ENCODE results near the gene KIF4A. TPM values are rescaled to one million over a fixed set of nuclear protein-coding genes. Genes with fewer than 3 reads are reported as not detected.
A peak's percentile ranks its signal among the peaks of the same experiment; 100 is the strongest.

The KIF4A gene
- total and polyA plus RNA-seq, 10 of the 15 experiments (the other 5 are each of a cell fraction or from before 2014, with no cell fraction given), result 10.8 to 28.8 (median 22.5) TPM

DNA sequence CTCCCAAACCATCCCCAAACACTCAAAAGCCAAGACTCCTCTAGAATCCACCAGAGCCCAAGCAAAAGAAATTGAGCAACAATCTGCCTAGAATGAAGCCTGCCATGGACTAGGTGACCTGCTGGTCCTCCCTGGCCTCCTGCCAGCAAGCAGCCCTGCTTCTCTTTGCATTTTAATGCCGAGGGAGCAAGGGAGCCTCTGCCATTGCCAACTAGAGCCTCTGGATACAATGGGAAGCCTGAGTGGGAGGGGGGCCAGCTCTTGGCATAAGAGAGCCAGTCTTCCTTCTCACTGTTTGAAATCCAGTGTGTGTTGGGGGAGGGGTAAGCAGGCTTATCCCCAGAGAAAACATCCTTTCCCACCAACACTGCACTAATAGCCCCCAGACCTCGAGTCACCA, 131.7 kb downstream of the KIF4A start (continued):
- TF ChIP-seq, protein P1, sequence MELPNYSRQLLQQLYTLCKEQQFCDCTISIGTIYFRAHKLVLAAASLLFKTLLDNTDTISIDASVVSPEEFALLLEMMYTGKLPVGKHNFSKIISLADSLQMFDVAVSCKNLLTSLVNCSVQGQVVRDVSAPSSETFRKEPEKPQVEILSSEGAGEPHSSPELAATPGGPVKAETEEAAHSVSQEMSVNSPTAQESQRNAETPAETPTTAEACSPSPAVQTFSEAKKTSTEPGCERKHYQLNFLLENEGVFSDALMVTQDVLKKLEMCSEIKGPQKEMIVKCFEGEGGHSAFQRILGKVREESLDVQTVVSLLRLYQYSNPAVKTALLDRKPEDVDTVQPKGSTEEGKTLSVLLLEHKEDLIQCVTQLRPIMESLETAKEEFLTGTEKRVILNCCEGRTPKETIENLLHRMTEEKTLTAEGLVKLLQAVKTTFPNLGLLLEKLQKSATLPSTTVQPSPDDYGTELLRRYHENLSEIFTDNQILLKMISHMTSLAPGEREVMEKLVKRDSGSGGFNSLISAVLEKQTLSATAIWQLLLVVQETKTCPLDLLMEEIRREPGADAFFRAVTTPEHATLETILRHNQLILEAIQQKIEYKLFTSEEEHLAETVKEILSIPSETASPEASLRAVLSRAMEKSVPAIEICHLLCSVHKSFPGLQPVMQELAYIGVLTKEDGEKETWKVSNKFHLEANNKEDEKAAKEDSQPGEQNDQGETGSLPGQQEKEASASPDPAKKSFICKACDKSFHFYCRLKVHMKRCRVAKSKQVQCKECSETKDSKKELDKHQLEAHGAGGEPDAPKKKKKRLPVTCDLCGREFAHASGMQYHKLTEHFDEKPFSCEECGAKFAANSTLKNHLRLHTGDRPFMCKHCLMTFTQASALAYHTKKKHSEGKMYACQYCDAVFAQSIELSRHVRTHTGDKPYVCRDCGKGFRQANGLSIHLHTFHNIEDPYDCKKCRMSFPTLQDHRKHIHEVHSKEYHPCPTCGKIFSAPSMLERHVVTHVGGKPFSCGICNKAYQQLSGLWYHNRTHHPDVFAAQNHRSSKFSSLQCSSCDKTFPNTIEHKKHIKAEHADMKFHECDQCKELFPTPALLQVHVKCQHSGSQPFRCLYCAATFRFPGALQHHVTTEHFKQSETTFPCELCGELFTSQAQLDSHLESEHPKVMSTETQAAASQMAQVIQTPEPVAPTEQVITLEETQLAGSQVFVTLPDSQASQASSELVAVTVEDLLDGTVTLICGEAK (IDR thresholded peaks at IDR 0.05; ENCODE audit: borderline replicate concordance), result no peak
- TF ChIP-seq SMAD1 (IDR thresholded peaks at IDR 0.05; ENCODE audit: low read depth, partially characterized antibody), result no peak

- H3K4me3 ChIP-seq, result no peak within 1 kb of the TSS
- in situ Hi-C loops (cut with MboI), result no loop called here
- no peak within 1 kb of the TSS for H3K27ac ChIP-seq (ENCODE audit: control insufficient read depth, insufficient read depth)
- WGBS (ENCODE audit: insufficient coverage, insufficient replicate concordance, low lambda C conversion rate, missing lambda C conversion rate), result 34% methylated on average over 11 of the region's 11 CpGs
- H3K9me3 ChIP-seq (replicated peaks; ENCODE audit: control insufficient read depth, insufficient read depth, low read length), result no peaks in the 10 kb centered on the region
- H3K27me3 ChIP-seq (replicated peaks in 1 of 2; ENCODE audit: control insufficient read depth in 2 of 2, insufficient read depth in 2 of 2, low read length in 1 of 2), result no peaks in the 10 kb centered on the region
- no peak within 1 kb of the TSS for H2AFZ ChIP-seq (ENCODE audit: control insufficient read depth, low read depth, low read length)
- H3K4me1 ChIP-seq (ENCODE audit: control insufficient read depth, insufficient read depth, low read length), result no peaks in the 10 kb centered on the region
- SMC1A ChIA-PET (ENCODE audit: uncharacterized antibody, unreplicated experiment), result interaction anchor here (1.1 kb wide), 1 partner anchor 13 kb away, joined by 3 read pairs; no protein-coding TSS in a partner anchor
- H3K9ac ChIP-seq (ENCODE audit: control insufficient read depth, insufficient read depth, low read length), result no peak within 1 kb of the TSS
- H3K79me2 ChIP-seq (ENCODE audit: control insufficient read depth, insufficient read depth, low read length), result no peaks in the 10 kb centered on the region
- no peaks in the 10 kb centered on the region for H4K20me1 ChIP-seq (ENCODE audit: control insufficient read depth, insufficient read depth)
- no peaks in the 10 kb centered on the region; a peak in 2 of 4 replicates for H3K36me3 ChIP-seq (ENCODE audit: control insufficient read depth in 2 of 2, insufficient read depth in 2 of 2, low read length in 1 of 2)
- intact Hi-C loops (cut with micrococcal nuclease; ENCODE audit: unreplicated experiment), result no loop called here
- RAD21 ChIA-PET (ENCODE audit: unreplicated experiment), result interaction anchor here (1.4 kb wide), 1 partner anchor 10 kb away, joined by 4 read pairs; no protein-coding TSS in a partner anchor
- POLR2A ChIA-PET, result no interaction called here
- H3K4me2 ChIP-seq (ENCODE audit: control insufficient read depth, insufficient read depth), result no peak within 1 kb of the TSS
- no peak for FAIRE-seq
- peak; percentile 70 for ATAC-seq
- TF ChIP-seq, protein P2, sequence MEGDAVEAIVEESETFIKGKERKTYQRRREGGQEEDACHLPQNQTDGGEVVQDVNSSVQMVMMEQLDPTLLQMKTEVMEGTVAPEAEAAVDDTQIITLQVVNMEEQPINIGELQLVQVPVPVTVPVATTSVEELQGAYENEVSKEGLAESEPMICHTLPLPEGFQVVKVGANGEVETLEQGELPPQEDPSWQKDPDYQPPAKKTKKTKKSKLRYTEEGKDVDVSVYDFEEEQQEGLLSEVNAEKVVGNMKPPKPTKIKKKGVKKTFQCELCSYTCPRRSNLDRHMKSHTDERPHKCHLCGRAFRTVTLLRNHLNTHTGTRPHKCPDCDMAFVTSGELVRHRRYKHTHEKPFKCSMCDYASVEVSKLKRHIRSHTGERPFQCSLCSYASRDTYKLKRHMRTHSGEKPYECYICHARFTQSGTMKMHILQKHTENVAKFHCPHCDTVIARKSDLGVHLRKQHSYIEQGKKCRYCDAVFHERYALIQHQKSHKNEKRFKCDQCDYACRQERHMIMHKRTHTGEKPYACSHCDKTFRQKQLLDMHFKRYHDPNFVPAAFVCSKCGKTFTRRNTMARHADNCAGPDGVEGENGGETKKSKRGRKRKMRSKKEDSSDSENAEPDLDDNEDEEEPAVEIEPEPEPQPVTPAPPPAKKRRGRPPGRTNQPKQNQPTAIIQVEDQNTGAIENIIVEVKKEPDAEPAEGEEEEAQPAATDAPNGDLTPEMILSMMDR (IDR thresholded peaks at IDR 0.05 in 2 of 3, conservative IDR thresholded peaks at IDR 0.05 in 1 of 3; ENCODE audit: control insufficient read depth in 2 of 3, extremely low read depth in 1 of 3, insufficient read depth in 1 of 3, low read depth in 3 of 3, low read length in 3 of 3), result peak in 2 of 3 experiments; percentile 7 to 10; a peak in 1 of 6 replicates
- TF ChIP-seq CHD4 (IDR thresholded peaks at IDR 0.05) (no peak), CBX3 (IDR thresholded peaks at IDR 0.05; ENCODE audit: borderline replicate concordance, low read depth) (no peak), TCF3 (IDR thresholded peaks at IDR 0.05; ENCODE audit: borderline replicate concordance, insufficient read depth, low read depth, low read length) (no peak), ETV6 (conservative IDR thresholded peaks at IDR 0.05 in 1 of 2, IDR thresholded peaks at IDR 0.05 in 1 of 2; ENCODE audit: borderline replicate concordance in 1 of 2, low read depth in 1 of 2) (no peak), ESRRA (IDR thresholded peaks at IDR 0.05; ENCODE audit: low read length) (no peak), GABPA (IDR thresholded peaks at IDR 0.05; ENCODE audit: low read depth) (no peak)
- no TSS peak for BruUV-seq (replicated peaks)
- CTCF ChIA-PET, result interaction anchor here (1.4 to 2.0 kb wide), 3 partner anchors 8 to 131 kb away, joined by 4 to 7 read pairs (median 5); no protein-coding TSS in a partner anchor
- DNase-seq (ENCODE audit: low read depth, low spot score), result no peak
Measured at GRCh38 chrX:70422851-70423341, 133.0 kb downstream of the KIF4A start, which contains the start of gene GDPD2. GDPD2 (plus strand) TSS chrX:70423314; CDS start chrX:70424985, 1,671 bp downstream.

Measured in GM12878 (cell line).